HUES6 (cell line): ENCODE data around the gene SLC25A23.

Experiments used
- H3K27ac ChIP-seq: 2 replicates; pipeline ENCODE4 v1.7.0; 2013; ENCODE audit warnings: low read depth, mild to moderate bottlenecking, low read length, inconsistent platforms
- H3K27me3 ChIP-seq: 2 replicates; pipeline ENCODE4 v1.6.1; 2013; ENCODE audit warnings: low read length; ENCODE audit not compliant: control insufficient read depth, insufficient read depth
- H3K36me3 ChIP-seq: 2 replicates; pipeline ENCODE4 v1.6.1; 2013; ENCODE audit warnings: low read length; ENCODE audit not compliant: control insufficient read depth, insufficient read depth
- H3K4me1 ChIP-seq: 2 replicates; pipeline ENCODE4 v1.6.1; 2013; ENCODE audit warnings: low read length; ENCODE audit not compliant: control insufficient read depth, insufficient read depth
- H3K4me3 ChIP-seq: 2 replicates; pipeline ENCODE4 v1.5.1; 2013; ENCODE audit warnings: low read depth, low read length
- H3K9ac ChIP-seq: one replicate; pipeline ENCODE4 v1.6.1; 2013; ENCODE audit warnings: mild to moderate bottlenecking, low read length
- H3K9me3 ChIP-seq: 2 replicates; pipeline ENCODE4 v1.6.1; 2013; ENCODE audit warnings: low read depth, low read length; ENCODE audit not compliant: control insufficient read depth, insufficient read depth

SLC25A23 gene

DNA sequence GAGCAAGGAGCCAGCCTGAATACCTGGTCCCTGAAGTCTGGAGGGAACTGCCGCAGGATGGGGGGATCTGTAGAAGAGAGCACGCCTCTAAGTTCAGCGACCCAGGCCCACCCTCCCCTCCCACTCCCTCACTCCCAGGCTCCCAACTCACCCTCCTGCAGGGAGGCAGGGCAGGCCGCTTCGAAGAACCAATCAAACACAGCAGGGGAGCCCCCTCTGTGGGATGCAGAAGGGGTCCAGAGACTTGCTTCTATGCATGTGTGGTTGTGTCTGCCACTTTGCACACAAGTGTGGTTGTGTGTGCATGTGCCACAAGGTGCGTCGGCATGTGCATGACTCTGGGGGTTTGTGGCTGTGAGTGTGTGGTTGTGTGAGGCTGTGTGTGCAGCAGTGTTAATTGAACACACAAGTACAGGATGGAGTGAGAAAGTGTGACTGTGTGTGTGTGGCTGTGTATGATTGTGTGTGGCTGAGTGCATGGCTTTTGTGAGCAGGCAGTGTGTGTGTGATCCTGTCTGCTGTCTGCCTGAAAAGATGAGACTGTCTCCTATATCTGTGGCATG is 20.3 kb upstream of the SLC25A23 start:
- Histone ChIP-seq H3K9me3 (no peaks in the 10 kb centered on the region), H3K4me1 (peaks cover 24% of the 10 kb centered on the region), H3K27me3 (peaks cover 11% of the 10 kb centered on the region), H3K36me3 (no peaks in the 10 kb centered on the region), H3K27ac (no peak overlapping the region), H3K4me3 (no peak overlapping the region), H3K9ac (no peak overlapping the region)

- Histone ChIP-seq H3K4me3 (no peak overlapping the region), H3K9me3 (no peaks in the 10 kb centered on the region), H3K27ac (no peak overlapping the region), H3K9ac (no peak overlapping the region), H3K4me1 (peaks cover 24% of the 10 kb centered on the region), H3K27me3 (peaks cover 18% of the 10 kb centered on the region), H3K36me3 (no peaks in the 10 kb centered on the region)
Observed at GRCh38 chr19:6478815-6479214, 19.2 kb upstream of the SLC25A23 start.

GRCh38 chr19:6476896-6477431 is 17.4 kb upstream of the SLC25A23 start:
- no peak overlapping the region for H3K9ac ChIP-seq
- no peak overlapping the region for H3K27ac ChIP-seq
- peaks cover 24% of the 10 kb centered on the region for H3K4me1 ChIP-seq
- no peaks in the 10 kb centered on the region for H3K36me3 ChIP-seq
- H3K9me3 ChIP-seq: no peaks in the 10 kb centered on the region
- peak overlapping the region; percentile 69 for H3K4me3 ChIP-seq
- peaks cover 18% of the 10 kb centered on the region for H3K27me3 ChIP-seq

DNA sequence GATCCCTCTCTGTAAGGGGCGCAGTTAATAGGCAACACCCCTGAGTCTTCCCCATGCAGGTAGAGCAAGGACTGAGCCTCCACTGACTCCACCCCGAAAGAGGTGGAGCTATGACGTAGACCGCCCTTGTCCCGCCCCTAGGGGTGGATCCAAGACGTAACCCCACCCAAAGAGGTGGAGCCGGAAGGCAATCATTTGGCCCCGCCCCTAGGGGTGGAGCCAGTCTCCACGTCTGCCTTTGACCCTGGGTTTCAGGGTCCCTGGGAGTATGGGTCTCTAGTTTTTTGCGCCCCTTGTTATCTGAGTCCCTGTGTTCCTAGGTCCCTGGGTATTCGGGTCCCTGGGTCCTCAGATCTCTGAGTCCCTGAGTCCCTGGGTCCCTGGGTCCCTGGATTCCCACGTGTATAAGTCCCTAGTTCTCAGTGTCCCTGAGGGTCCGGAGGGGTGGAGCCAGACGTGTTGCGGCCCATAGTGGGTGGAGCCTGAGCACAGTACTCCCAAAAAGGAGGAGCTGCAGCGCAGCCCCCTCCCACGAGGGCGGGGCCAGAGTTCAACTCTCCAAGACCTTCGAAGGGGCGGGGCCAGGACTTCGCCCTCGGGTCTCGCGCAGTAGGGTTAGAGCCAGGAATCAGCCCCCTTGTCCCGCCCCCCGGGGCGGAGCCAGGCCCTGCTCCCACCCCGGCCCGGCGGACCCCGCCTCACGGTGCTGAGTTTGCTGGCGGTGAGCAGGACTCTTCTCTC is 16.7 kb upstream of the SLC25A23 start:
- no peak overlapping the region for H3K27ac ChIP-seq
- no peaks in the 10 kb centered on the region for H3K9me3 ChIP-seq
- peak overlapping the region; percentile 11 for H3K9ac ChIP-seq
- H3K4me3 ChIP-seq: peak overlapping the region; percentile 77
- H3K27me3 ChIP-seq: peaks cover 18% of the 10 kb centered on the region
- H3K36me3 ChIP-seq: no peaks in the 10 kb centered on the region
- peaks cover 20% of the 10 kb centered on the region for H3K4me1 ChIP-seq

GRCh38 chr19:6475321-6476108 is 15.9 kb upstream of the SLC25A23 start:
- Histone ChIP-seq H3K9me3 (no peaks in the 10 kb centered on the region), H3K36me3 (no peaks in the 10 kb centered on the region), H3K27me3 (peaks cover 18% of the 10 kb centered on the region), H3K27ac (no peak overlapping the region), H3K4me1 (peaks cover 21% of the 10 kb centered on the region; the same call in 1 of the 2 replicates), H3K9ac (peak overlapping the region; percentile 11), H3K4me3 (peak overlapping the region; percentile 77)

DNA sequence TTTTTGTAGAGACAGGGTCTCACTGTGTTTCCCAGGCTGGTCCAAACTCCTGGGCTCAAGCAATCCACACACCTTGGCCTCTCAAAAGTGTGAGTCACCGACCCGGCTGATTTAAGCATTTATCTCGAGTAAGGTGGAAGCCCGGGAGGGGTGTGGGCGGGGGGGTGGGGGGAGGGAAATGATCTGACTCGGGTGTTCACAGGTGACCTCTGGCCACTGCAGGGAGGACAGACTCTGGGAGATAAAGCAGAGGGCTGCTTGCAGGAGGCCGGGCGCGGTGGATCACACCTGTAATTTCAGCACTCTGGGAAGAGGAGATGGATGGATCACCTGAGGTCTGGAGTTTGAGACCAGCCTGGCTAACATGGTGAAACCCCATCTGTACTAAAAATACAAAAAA is 14.1 kb upstream of the SLC25A23 start:
- H3K9ac ChIP-seq: no peak overlapping the region
- H3K27ac ChIP-seq: no peak overlapping the region
- H3K4me1 ChIP-seq: peaks cover 12% of the 10 kb centered on the region; the same call in 1 of the 2 replicates
- H3K9me3 ChIP-seq: no peaks in the 10 kb centered on the region
- peaks cover 18% of the 10 kb centered on the region for H3K27me3 ChIP-seq
- H3K36me3 ChIP-seq: no peaks in the 10 kb centered on the region
- no peak overlapping the region for H3K4me3 ChIP-seq

- Histone ChIP-seq H3K4me1 (peaks cover 16% of the 10 kb centered on the region; the same call in 1 of the 2 replicates), H3K9me3 (no peaks in the 10 kb centered on the region), H3K4me3 (no peak overlapping the region), H3K27ac (no peak overlapping the region), H3K27me3 (peaks cover 20% of the 10 kb centered on the region), H3K36me3 (peaks cover 2% of the 10 kb centered on the region; the same call in 1 of the 2 replicates), H3K9ac (no peak overlapping the region)
Observed at GRCh38 chr19:6472713-6473112, 13.1 kb upstream of the SLC25A23 start.

GRCh38 chr19:6471076-6471475 is 11.5 kb upstream of the SLC25A23 start:
- Histone ChIP-seq H3K36me3 (peaks cover 8% of the 10 kb centered on the region), H3K4me3 (no peak overlapping the region), H3K9ac (no peak overlapping the region)

DNA sequence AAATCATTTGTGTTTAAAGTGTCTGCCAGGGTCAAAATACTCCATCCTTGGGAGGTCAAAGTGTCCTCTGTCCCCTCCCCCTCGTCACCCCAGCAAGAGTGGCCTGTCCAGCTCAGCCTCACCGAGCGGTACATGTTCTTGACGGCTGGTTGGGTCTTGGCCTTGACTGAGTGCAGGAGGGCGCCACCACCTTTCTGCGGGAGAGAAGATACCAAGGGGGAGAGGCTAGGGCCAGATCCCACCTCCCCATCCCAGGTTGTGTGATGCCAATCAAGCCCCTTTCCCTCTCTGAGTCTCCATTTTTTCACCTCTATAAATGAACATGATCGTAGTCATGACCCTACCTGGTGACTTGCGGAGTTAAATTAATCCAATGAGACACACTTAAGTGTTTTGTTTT is 10.6 kb upstream of the SLC25A23 start:
- Histone ChIP-seq H3K4me1 (peaks cover 11% of the 10 kb centered on the region; the same call in 1 of the 2 replicates), H3K36me3 (peaks cover 8% of the 10 kb centered on the region), H3K4me3 (no peak overlapping the region), H3K27ac (no peak overlapping the region), H3K9me3 (no peaks in the 10 kb centered on the region), H3K9ac (no peak overlapping the region), H3K27me3 (peaks cover 18% of the 10 kb centered on the region)

More at GRCh38 chr19:6471076-6471475, 11.5 kb upstream of the SLC25A23 start:
- peaks cover 20% of the 10 kb centered on the region for H3K27me3 ChIP-seq
- H3K4me1 ChIP-seq: peaks cover 14% of the 10 kb centered on the region; the same call in 1 of the 2 replicates
- no peaks in the 10 kb centered on the region for H3K9me3 ChIP-seq
- no peak overlapping the region for H3K27ac ChIP-seq

GRCh38 chr19:6467384-6467783 is 7.8 kb upstream of the SLC25A23 start:
- Histone ChIP-seq H3K4me1 (peaks cover 9% of the 10 kb centered on the region; the same call in 1 of the 2 replicates), H3K27ac (no peak overlapping the region), H3K36me3 (peaks cover 8% of the 10 kb centered on the region)

More at GRCh38 chr19:6467384-6467783, 7.8 kb upstream of the SLC25A23 start:
- no peak overlapping the region for H3K4me3 ChIP-seq
- no peak overlapping the region for H3K9ac ChIP-seq
- no peaks in the 10 kb centered on the region for H3K9me3 ChIP-seq
- H3K27me3 ChIP-seq: peaks cover 30% of the 10 kb centered on the region; the same call in 1 of the 2 replicates
